Lower leg skin (tissue), 3 donors: ENCODE results near the gene P3R3URF.

Experiments used
- CTCF ChIP-seq, 3 donors: fragments of 450-650 bp; IDR thresholded peaks; one replicate each; pipeline ENCODE4 v1.5.1; 2016; ENCODE audit warnings: antibody characterized with exemption in 3 of 3, mild to moderate bottlenecking in 3 of 3, moderate library complexity in 2 of 3
- POLR2A ChIP-seq, 2 donors: fragments of 450-650 bp; IDR thresholded peaks; one replicate each; pipeline ENCODE4 v1.6.1; 2016 to 2017; ENCODE audit warnings: antibody characterized with exemption in 2 of 2, mild to moderate bottlenecking in 1 of 2, moderate library complexity in 1 of 2

DNA sequence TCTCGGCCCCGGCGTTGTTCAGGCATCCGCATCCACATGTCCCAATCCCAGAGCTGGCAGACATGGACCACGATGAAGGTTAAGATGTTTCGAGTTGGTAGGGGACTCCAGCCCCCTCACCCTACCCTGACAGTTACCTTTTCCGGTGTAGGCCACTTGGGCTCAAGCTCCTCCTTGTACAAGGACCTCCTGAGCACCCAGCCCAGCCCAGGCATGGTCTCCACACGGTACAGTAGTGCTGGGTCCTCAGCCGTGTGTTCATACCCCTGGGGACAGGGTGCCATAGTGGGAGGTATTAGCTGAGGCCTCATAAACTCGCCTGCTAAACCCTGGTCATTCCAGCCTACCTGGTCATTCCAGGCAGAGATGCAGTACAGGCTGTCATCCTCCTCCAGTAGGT, 15.9 kb upstream of the P3R3URF start:
- TF ChIP-seq CTCF (IDR thresholded peaks at IDR 0.05) (no peak), POLR2A (IDR thresholded peaks at IDR 0.05) (no peak)
